SK-N-SH (cell line): ENCODE measurements around the gene SANBR.

Experiments
- CTCF ChIP-seq: fragments of 200-600 bp; sonication (generic); IDR thresholded peaks from 2 replicates; pipeline ENCODE4 v1.6.1; 2017; ENCODE audit warnings: antibody characterized with exemption, mild to moderate bottlenecking, moderate library complexity
- EZH2phosphoT487 ChIP-seq: fragments of 200-600 bp; sonication (generic); IDR thresholded peaks from 2 replicates; pipeline ENCODE4 v1.6.1; 2017; ENCODE audit warnings: low read depth, mixed run types, mild to moderate bottlenecking, antibody characterized with exemption, moderate library complexity, borderline replicate concordance
- TAF1 ChIP-seq: IDR thresholded peaks from 2 replicates; pipeline ENCODE4 v1.6.1; 2012; ENCODE audit warnings: low read depth, mild to moderate bottlenecking, low read length, moderate library complexity, borderline replicate concordance
- TCF12 ChIP-seq: IDR thresholded peaks from 2 replicates; pipeline ENCODE4 v1.4.0; 2012
- TEAD4 ChIP-seq: IDR thresholded peaks from 2 replicates; pipeline ENCODE4 v1.4.0; 2012; ENCODE audit warnings: mild to moderate bottlenecking, borderline replicate concordance; ENCODE audit not compliant: insufficient read depth

GRCh38 chr2:61017556-61018317, 47.9 kb upstream of the SANBR start, which contains the start of the genes PEX13 and PUS10:
- TF ChIP-seq TCF12 (no peak), TAF1 (peak; percentile 66; the same call in 1 of the 2 replicates), CTCF (no peak), EZH2phosphoT487 (no peak), TEAD4 (no peak)
